ENCODE data around the gene MAML3. TPM values are rescaled to one million over a fixed set of nuclear protein-coding genes. Genes with fewer than 3 reads are reported as not detected.

The MAML3 gene
- total and polyA plus RNA-seq, 8 donors = 5.8 to 18.7 (median 16.7) TPM

DNA sequence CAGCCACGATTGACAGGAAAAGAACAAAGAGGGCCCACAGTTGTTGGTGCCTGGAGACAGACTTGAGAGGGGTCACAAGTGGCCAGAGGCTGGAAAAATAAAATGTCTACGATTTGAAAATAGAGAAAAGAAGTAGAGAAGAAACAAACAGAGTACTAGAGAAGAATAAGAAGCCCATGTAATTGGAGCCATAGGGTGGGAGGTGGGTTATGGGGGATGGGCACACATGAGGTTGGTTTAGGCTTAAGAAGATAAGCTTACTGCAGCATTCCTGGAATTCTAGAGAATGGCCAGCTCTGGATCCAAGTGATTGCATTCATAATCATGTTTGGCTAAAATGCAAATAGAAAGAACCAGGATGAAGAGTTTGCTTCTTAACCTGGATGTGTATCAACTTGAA is 210.7 kb downstream of the MAML3 start:
- Histone ChIP-seq H3K9me3 (no peaks in the 10 kb centered on the region), H3K27ac (no peak overlapping the region), H3K36me3 (no peaks in the 10 kb centered on the region), H3K4me1 (peaks cover 11 to 22% of the 10 kb centered on the region in 2 donors), H3K27me3 (no peaks in the 10 kb centered on the region), H3K4me3 (no peak overlapping the region)
- TF ChIP-seq, protein P1, sequence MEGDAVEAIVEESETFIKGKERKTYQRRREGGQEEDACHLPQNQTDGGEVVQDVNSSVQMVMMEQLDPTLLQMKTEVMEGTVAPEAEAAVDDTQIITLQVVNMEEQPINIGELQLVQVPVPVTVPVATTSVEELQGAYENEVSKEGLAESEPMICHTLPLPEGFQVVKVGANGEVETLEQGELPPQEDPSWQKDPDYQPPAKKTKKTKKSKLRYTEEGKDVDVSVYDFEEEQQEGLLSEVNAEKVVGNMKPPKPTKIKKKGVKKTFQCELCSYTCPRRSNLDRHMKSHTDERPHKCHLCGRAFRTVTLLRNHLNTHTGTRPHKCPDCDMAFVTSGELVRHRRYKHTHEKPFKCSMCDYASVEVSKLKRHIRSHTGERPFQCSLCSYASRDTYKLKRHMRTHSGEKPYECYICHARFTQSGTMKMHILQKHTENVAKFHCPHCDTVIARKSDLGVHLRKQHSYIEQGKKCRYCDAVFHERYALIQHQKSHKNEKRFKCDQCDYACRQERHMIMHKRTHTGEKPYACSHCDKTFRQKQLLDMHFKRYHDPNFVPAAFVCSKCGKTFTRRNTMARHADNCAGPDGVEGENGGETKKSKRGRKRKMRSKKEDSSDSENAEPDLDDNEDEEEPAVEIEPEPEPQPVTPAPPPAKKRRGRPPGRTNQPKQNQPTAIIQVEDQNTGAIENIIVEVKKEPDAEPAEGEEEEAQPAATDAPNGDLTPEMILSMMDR (IDR thresholded peaks at IDR 0.05) = no peak
- ATAC-seq (no peak), DNase-seq (no peak)
- intact Hi-C loops (cut with DNase I) = no loop called here

DNA sequence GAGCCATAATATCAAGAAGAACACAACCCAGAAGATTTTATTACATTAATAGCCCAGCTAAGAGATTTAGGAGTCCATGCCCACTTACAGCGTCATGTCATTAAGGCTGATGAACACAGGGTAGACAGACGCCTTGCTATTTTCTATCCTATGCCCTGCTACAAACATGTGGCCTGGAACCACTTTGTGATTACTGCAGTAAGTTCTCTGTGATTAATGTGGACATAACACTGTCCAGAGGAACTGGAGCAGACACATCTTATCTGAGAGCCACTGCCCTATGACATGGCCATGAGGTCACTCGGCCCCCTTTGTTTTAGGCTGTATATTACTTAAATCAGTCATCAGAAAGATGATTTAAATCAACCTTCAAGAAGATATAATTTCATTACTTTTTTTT is 211.7 kb downstream of the MAML3 start:
- no peak overlapping the region for H3K27ac ChIP-seq
- TF ChIP-seq, protein P1 (IDR thresholded peaks at IDR 0.05) = no peak
- H3K4me3 ChIP-seq = no peak overlapping the region
- intact Hi-C loops (cut with DNase I) = no loop called here
- H3K4me1 ChIP-seq = peaks cover 4 to 11% of the 10 kb centered on the region in 2 donors
- DNase-seq = no peak
- H3K27me3 ChIP-seq = no peaks in the 10 kb centered on the region
- no peaks in the 10 kb centered on the region for H3K36me3 ChIP-seq
- ATAC-seq = no peak
- H3K9me3 ChIP-seq = no peaks in the 10 kb centered on the region

DNA sequence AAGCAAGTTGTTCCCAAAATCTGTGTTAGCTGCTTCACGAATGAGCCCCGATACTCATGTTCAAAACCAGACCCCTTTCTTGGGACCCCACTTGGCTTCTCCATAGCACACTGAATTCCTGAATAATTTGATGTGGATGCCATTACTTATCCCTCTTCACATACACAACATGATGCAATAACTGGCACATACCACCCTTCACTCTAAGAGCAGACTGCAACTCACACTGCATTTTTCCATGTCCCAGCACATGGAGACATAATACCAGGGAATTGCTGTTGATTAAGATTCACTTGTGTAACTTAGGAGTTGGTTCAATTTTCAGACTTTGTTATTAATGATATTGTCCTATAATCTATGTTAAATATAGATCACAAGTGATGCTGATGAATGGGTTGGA is 213.4 kb downstream of the MAML3 start:
- Histone ChIP-seq H3K27ac (no peak overlapping the region), H3K9me3 (no peaks in the 10 kb centered on the region), H3K27me3 (no peaks in the 10 kb centered on the region), H3K4me1 (no peaks in the 10 kb centered on the region), H3K36me3 (no peaks in the 10 kb centered on the region), H3K4me3 (no peak overlapping the region)
- TF ChIP-seq, protein P1 (IDR thresholded peaks at IDR 0.05) = no peak
- DNase-seq (no peak), ATAC-seq (no peak)
- intact Hi-C loops (cut with DNase I) = no loop called here

DNA sequence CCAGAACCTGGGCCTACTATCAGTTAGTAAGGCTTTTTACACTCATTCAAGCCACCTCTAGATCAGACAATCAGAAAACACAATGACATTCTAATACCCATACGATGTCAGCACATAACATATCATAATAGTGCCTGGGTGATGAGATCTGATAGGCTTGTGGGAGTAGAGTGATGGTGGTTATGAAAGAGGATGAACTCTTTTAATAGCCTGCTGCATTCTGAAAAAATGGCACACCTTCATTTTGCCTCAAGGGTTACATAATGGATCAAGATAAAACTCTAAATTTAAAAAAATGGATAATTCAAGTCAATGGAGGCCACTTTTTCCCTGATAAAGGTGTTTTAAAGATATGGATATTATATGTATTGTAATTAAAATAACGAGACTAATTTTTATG is 215.6 kb downstream of the MAML3 start:
- Histone ChIP-seq H3K36me3 (no peaks in the 10 kb centered on the region), H3K4me1 (peaks cover 0 to 10% of the 10 kb centered on the region in 2 donors), H3K4me3 (no peak overlapping the region), H3K27ac (no peak overlapping the region), H3K9me3 (no peaks in the 10 kb centered on the region), H3K27me3 (no peaks in the 10 kb centered on the region)
- intact Hi-C loops (cut with DNase I) = no loop called here
- DNase-seq (no peak), ATAC-seq (no peak)
- TF ChIP-seq, protein P1 (IDR thresholded peaks at IDR 0.05) = no peak

DNA sequence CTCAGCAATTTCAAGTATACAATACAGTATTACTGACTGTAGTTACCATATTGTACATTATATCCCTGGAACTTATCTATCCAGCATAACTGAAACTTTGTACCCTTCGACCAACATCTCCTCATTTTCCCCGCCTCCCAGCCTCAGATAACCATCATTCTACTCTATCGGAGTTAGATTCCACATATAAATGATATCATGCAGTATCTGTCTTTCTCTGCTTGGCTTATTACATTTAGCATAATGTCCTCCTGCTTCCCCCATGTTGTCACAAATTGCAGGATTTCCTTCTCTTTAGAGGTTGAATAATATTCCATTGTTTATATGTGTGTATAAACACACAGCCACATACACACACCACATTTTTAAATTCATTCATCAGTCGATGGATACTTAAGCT is 218.1 kb downstream of the MAML3 start:
- peaks cover 0 to 10% of the 10 kb centered on the region in 2 donors for H3K4me1 ChIP-seq
- no peaks in the 10 kb centered on the region for H3K9me3 ChIP-seq
- no peak overlapping the region for H3K27ac ChIP-seq
- no peak for ATAC-seq
- DNase-seq = no peak
- TF ChIP-seq, protein P1 (IDR thresholded peaks at IDR 0.05) = no peak
- no peaks in the 10 kb centered on the region for H3K36me3 ChIP-seq
- no peaks in the 10 kb centered on the region for H3K27me3 ChIP-seq
- intact Hi-C loops (cut with DNase I) = no loop called here
- no peak overlapping the region for H3K4me3 ChIP-seq
